ENCODE measurements around the gene ANKRD11. TPM values are rescaled to one million over a fixed set of nuclear protein-coding genes. Genes with fewer than 3 reads are reported as not detected.

ANKRD11 gene
- polyA plus RNA-seq, 3 donors: 3.2 to 62.4 (median 5.4) TPM

DNA sequence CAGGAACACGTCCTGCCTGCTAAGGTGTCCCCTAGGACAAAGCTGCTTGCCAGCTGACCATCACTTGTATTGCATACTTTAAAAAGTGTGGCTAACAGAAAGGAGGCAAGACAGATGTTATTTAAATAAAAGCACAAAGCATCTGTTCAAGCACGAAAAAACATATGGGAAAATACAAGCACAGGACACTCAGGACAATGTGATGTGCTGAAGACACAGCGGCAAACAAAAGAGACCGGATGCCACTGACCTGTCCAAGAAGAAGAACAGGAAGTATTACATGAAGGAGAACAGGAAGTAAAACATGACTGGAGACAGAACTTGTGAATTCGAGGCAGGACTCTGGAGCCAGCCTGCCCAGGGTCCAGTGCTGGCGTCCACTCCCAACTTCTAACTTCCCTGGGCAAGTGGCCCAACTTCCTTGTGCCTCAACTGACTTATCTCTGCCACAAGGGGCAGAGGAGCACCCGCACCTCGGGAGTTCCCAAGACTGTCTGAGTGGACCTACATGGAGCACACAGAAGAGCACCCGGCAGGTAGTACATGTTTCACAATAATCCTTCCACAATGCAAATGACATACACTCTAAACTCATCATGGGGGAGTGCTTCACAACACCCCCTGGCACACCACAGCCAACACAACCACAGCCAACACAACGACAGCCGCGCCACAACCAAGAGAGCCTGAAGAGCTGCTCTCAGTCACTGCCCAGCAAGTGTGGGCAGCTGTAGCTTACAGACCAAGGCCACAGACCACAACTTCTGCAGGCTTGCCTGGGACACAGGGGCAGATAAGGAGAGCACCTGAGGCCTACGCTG, 36.6 kb downstream of the ANKRD11 start:
- Histone ChIP-seq H4K20me1 (ENCODE audit: insufficient read depth, low read length) (peaks cover 100% of the 10 kb centered on the region), H3K36me3 (replicated peaks in 1 of 2; ENCODE audit: control insufficient read depth in 1 of 2, insufficient read depth in 2 of 2, low read length in 2 of 2) (no peaks in the 10 kb centered on the region), H2AFZ (ENCODE audit: insufficient read depth, low read depth, low read length, poor library complexity, severe bottlenecking) (no peak overlapping the region), H3K27ac (ENCODE audit: low read depth in 1 of 2, low read length in 2 of 2) (peak overlapping the region; percentile 72 to 76), H3K9ac (ENCODE audit: insufficient read depth, low read length, poor library complexity, severe bottlenecking) (peak overlapping the region; percentile 28), H3K4me3 (replicated peaks in 1 of 3; ENCODE audit: low read depth in 2 of 3, low read length in 3 of 3) (peak overlapping the region in 1 of 3 experiments; percentile 53), H3K9me3 (replicated peaks in 1 of 2; ENCODE audit: control insufficient read depth in 1 of 2, insufficient read depth in 1 of 2, low read length in 2 of 2) (no peaks in the 10 kb centered on the region), H3K27me3 (ENCODE audit: control insufficient read depth in 2 of 2, insufficient read depth in 2 of 2, low read length in 2 of 2) (no peaks in the 10 kb centered on the region), H3K4me2 (replicated peaks; ENCODE audit: extremely low read depth, low read length, poor library complexity, severe bottlenecking) (peak overlapping the region; percentile 65), H3K4me1 (ENCODE audit: control insufficient read depth in 1 of 2, insufficient read depth in 2 of 2, low read length in 2 of 2) (peaks cover 32 to 46% of the 10 kb centered on the region in 2 donors), H3K79me2 (ENCODE audit: insufficient read depth, low read length) (peaks cover 100% of the 10 kb centered on the region)
- Mint-ChIP-seq H3K4me3 (peak overlapping the region in 1 of 2 donors; percentile 87), H3K4me1 (peaks cover 52% of the 10 kb centered on the region), H3K27me3 (ENCODE audit: low read depth in 3 of 3) (no peaks in the 10 kb centered on the region), H3K9me3 (no peaks in the 10 kb centered on the region), H3K36me3 (peaks cover 7 to 21% of the 10 kb centered on the region in 2 donors), H3K27ac (peak overlapping the region; percentile 89 to 96 (median 93))
- TF ChIP-seq, protein P1, sequence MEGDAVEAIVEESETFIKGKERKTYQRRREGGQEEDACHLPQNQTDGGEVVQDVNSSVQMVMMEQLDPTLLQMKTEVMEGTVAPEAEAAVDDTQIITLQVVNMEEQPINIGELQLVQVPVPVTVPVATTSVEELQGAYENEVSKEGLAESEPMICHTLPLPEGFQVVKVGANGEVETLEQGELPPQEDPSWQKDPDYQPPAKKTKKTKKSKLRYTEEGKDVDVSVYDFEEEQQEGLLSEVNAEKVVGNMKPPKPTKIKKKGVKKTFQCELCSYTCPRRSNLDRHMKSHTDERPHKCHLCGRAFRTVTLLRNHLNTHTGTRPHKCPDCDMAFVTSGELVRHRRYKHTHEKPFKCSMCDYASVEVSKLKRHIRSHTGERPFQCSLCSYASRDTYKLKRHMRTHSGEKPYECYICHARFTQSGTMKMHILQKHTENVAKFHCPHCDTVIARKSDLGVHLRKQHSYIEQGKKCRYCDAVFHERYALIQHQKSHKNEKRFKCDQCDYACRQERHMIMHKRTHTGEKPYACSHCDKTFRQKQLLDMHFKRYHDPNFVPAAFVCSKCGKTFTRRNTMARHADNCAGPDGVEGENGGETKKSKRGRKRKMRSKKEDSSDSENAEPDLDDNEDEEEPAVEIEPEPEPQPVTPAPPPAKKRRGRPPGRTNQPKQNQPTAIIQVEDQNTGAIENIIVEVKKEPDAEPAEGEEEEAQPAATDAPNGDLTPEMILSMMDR (IDR thresholded peaks at IDR 0.05): peak; percentile 74
- intact Hi-C loops (cut with micrococcal nuclease): no loop called here
- 47% methylated on average over 10 of the region's 13 CpGs for WGBS (ENCODE audit: insufficient coverage)
- DNase-seq: peak; percentile 77 to 87 (median 79)

DNA sequence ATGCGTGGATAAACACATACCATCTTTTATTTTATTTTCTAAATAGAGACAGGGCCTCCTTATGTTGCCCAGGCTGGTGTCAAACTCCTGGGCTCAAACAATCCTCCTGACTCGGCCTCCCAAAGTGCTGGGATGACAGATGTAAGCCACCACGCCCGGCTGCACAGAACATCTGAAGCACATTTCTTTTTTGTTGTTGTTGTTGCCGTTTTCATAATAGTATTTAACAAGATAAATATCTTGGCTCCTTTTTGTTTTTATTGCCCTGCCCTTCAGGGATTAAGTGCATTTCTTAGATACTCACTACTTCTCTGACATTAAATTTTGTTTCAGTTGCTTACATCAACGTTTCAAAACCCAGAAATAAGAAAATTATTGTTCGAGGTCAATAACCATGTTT, 37.4 kb downstream of the ANKRD11 start:
- 100% methylated on average over 1 of the region's 7 CpGs for WGBS (ENCODE audit: insufficient coverage)
- intact Hi-C loops (cut with micrococcal nuclease): no loop called here
- peaks cover 57% of the 10 kb centered on the region for H3K4me1 Mint-ChIP-seq
- Histone ChIP-seq H3K4me2 (replicated peaks; ENCODE audit: extremely low read depth, low read length, poor library complexity, severe bottlenecking) (peak overlapping the region; percentile 65), H3K4me3 (replicated peaks in 1 of 3; ENCODE audit: low read depth in 2 of 3, low read length in 3 of 3) (no peak overlapping the region), H3K79me2 (ENCODE audit: insufficient read depth, low read length) (peaks cover 100% of the 10 kb centered on the region), H4K20me1 (ENCODE audit: insufficient read depth, low read length) (peaks cover 100% of the 10 kb centered on the region), H3K9me3 (replicated peaks in 1 of 2; ENCODE audit: control insufficient read depth in 1 of 2, insufficient read depth in 1 of 2, low read length in 2 of 2) (no peaks in the 10 kb centered on the region), H3K27ac (ENCODE audit: low read depth in 1 of 2, low read length in 2 of 2) (peak overlapping the region in 1 of 2 donors; percentile 76), H3K36me3 (replicated peaks in 1 of 2; ENCODE audit: control insufficient read depth in 1 of 2, insufficient read depth in 2 of 2, low read length in 2 of 2) (no peaks in the 10 kb centered on the region), H3K9ac (ENCODE audit: insufficient read depth, low read length, poor library complexity, severe bottlenecking) (no peak overlapping the region), H3K27me3 (ENCODE audit: control insufficient read depth in 2 of 2, insufficient read depth in 2 of 2, low read length in 2 of 2) (no peaks in the 10 kb centered on the region), H3K4me1 (ENCODE audit: control insufficient read depth in 1 of 2, insufficient read depth in 2 of 2, low read length in 2 of 2) (peaks cover 32 to 46% of the 10 kb centered on the region in 2 donors), H2AFZ (ENCODE audit: insufficient read depth, low read depth, low read length, poor library complexity, severe bottlenecking) (no peak overlapping the region)
- no peaks in the 10 kb centered on the region for H3K27me3 Mint-ChIP-seq (ENCODE audit: low read depth in 3 of 3)
- TF ChIP-seq, protein P1 (IDR thresholded peaks at IDR 0.05): no peak
- no peak overlapping the region for H3K4me3 Mint-ChIP-seq
- H3K27ac Mint-ChIP-seq: peak overlapping the region in 4 of 7 donors; percentile 30 to 94 (median 62)
- H3K36me3 Mint-ChIP-seq: peaks cover 7 to 18% of the 10 kb centered on the region in 2 donors
- no peaks in the 10 kb centered on the region for H3K9me3 Mint-ChIP-seq
- DNase-seq: no peak

Measured in CD14-positive monocyte (primary cell).